ENCODE data around the gene BAIAP2. TPM values are rescaled to one million over a fixed set of nuclear protein-coding genes. Genes with fewer than 3 reads are reported as not detected.

The BAIAP2 gene
- total and polyA plus RNA-seq, 2 experiments from 2014 or later: 27.1 to 49.7 TPM

DNA sequence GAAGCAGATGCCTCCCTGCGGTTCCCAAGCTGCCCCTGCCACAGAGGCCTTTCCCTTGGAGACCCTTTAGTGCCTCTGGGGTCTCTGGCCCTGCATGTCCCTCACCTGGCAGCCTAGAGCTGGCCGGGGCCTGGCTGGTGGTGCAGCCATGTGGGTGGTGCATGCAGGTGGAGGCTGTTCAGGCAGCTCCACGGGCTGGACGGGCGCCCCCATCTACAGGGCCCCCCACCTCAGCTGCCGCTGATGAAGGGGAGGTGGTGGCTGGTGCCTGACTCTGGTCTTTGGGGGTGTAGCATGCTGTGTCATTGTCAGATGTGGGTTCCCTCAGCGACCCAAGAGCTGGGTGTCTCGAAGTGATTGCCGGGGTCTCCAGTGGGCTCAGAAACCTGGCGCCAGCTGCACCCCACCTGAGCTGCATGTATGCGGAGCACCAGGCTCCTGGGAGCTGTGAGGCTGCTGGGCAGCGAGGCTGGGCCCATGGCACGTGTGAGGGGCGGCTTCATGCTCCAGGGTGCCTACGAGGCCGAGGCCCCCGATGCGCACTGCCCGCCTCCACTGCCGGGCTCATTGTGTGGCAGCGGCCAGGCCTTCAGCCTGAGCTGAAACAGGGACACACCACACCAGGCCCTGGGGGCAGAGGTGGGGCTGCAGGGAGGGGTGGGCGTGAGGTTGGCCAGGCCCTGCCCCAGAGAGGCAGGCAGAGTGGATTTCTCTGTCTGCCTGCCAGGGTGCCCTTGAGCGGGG is 57.0 kb downstream of the BAIAP2 start:
- no peak overlapping the region for H3K4me2 ChIP-seq
- no peaks in the 10 kb centered on the region for H3K79me2 ChIP-seq
- H3K4me3 ChIP-seq: no peak overlapping the region
- peaks cover 37% of the 10 kb centered on the region for H3K4me1 ChIP-seq (ENCODE audit: insufficient read depth)
- no peak overlapping the region for H2AFZ ChIP-seq
- H4K20me1 ChIP-seq (ENCODE audit: insufficient read depth, poor library complexity, severe bottlenecking): no peaks in the 10 kb centered on the region
- H3K27me3 ChIP-seq: no peaks in the 10 kb centered on the region
- TF ChIP-seq EZH2phosphoT487 (IDR thresholded peaks at IDR 0.05; ENCODE audit: low read depth, severe bottlenecking, unreplicated experiment) (no peak), CTCF (IDR thresholded peaks at IDR 0.05; ENCODE audit: poor library complexity) (no peak), EZH2 (IDR thresholded peaks at IDR 0.05; ENCODE audit: borderline replicate concordance) (no peak)
- H3K27ac ChIP-seq: no peak overlapping the region
- H3K36me3 ChIP-seq (replicated peaks; ENCODE audit: insufficient read depth, low read depth): no peaks in the 10 kb centered on the region
- WGBS (ENCODE audit: low lambda C conversion rate, missing lambda C conversion rate): 96% methylated on average over 23 of the region's 23 CpGs
- H3K9me2 ChIP-seq (replicated peaks; ENCODE audit: insufficient read depth): no peaks in the 10 kb centered on the region
- H3K9me3 ChIP-seq (ENCODE audit: low read depth): no peaks in the 10 kb centered on the region
- DNase-seq (ENCODE audit: low spot score): no peak

DNA sequence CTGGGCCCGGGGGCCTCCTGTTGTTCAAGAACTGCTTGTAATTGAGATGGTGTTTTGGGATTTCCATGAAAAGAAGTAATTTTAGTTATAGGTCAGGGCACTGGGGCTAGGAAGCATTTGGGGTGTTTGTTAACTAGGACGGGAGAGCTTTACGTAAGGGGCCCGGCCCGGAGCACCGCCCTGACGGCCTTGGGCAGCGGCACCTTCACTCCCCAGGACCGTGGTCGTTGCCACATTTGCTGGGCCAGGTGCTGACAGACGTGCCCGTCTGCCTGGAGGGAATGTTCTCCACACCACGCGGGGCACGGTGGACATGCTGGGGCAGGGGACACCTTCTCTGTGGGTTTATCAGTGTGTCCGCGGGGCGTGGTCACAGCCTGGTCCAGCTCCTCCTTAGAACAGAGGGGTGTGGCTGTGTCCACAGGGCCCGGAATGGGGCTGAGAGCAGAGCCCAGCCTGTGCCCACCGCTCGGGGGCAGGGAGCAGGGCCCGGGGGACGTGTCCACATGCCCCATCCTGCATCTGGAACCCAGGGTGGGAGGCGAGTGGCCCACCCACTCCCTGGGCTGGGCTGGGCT is 57.7 kb downstream of the BAIAP2 start:
- DNase-seq (ENCODE audit: low spot score): no peak
- H3K4me2 ChIP-seq: no peak overlapping the region
- peaks cover 43% of the 10 kb centered on the region for H3K4me1 ChIP-seq (ENCODE audit: insufficient read depth)
- H3K9me2 ChIP-seq (replicated peaks; ENCODE audit: insufficient read depth): no peaks in the 10 kb centered on the region
- no peak overlapping the region for H3K4me3 ChIP-seq
- no peak overlapping the region for H3K27ac ChIP-seq
- H3K9me3 ChIP-seq (ENCODE audit: low read depth): no peaks in the 10 kb centered on the region
- WGBS (ENCODE audit: low lambda C conversion rate, missing lambda C conversion rate): 80% methylated on average over 23 of the region's 24 CpGs
- no peaks in the 10 kb centered on the region for H3K36me3 ChIP-seq (replicated peaks; ENCODE audit: insufficient read depth, low read depth)
- TF ChIP-seq CTCF (IDR thresholded peaks at IDR 0.05; ENCODE audit: poor library complexity) (no peak), EZH2 (IDR thresholded peaks at IDR 0.05; ENCODE audit: borderline replicate concordance) (no peak), EZH2phosphoT487 (IDR thresholded peaks at IDR 0.05; ENCODE audit: low read depth, severe bottlenecking, unreplicated experiment) (no peak)
- H3K79me2 ChIP-seq: no peaks in the 10 kb centered on the region
- no peaks in the 10 kb centered on the region for H4K20me1 ChIP-seq (ENCODE audit: insufficient read depth, poor library complexity, severe bottlenecking)
- no peak overlapping the region for H2AFZ ChIP-seq
- no peaks in the 10 kb centered on the region for H3K27me3 ChIP-seq

DNA sequence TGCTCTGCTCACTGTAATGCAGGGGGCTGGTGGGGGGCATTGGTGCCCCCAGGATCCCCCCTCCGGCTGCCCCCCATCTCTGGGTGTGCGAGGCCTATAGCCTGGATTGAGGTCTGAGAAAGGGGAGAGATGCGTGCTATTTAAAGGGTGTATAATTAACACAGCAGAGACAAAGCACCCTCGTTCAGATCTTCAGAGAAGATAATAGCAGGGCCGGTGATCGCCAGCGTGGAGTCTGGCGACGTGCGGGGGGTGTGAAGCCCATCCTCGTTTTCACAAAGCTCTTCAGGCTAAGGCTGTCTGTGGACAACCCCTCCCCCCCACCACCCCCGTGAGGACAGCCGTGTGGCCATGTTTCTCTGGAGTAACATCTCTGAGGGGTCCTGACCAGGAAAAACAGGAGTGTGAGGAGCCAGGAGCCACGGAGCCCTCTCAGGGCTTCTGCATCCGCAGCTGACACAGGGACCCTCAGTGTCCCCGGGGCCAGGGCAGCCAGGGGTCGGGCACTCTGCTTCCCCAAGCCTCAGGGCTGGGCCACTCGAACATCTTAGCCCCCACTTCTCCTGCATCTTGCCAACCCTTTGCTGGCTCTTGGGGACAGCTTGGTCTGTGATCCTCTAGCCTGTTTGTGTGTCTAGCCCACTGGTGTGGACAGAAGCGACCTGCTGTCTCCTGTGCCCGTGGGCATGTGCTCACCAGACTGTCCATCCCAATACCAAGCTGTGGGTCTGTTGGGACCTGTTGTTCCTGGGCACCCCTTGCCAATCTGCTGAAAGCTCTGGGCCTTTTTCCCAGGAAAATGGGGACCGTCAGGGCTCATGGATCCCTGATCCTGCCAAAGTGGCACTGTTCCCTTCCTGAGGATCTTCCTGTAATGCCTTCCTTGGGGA is 58.9 kb downstream of the BAIAP2 start:
- Histone ChIP-seq H3K4me3 (no peak overlapping the region), H4K20me1 (ENCODE audit: insufficient read depth, poor library complexity, severe bottlenecking) (no peaks in the 10 kb centered on the region), H3K36me3 (replicated peaks; ENCODE audit: insufficient read depth, low read depth) (no peaks in the 10 kb centered on the region), H3K27ac (peak overlapping the region; percentile 80), H3K9me3 (ENCODE audit: low read depth) (no peaks in the 10 kb centered on the region), H3K9me2 (replicated peaks; ENCODE audit: insufficient read depth) (no peaks in the 10 kb centered on the region), H3K27me3 (no peaks in the 10 kb centered on the region), H3K4me2 (peak overlapping the region; percentile 25), H2AFZ (no peak overlapping the region), H3K4me1 (ENCODE audit: insufficient read depth) (peaks cover 52% of the 10 kb centered on the region), H3K79me2 (no peaks in the 10 kb centered on the region)
- TF ChIP-seq EZH2 (IDR thresholded peaks at IDR 0.05; ENCODE audit: borderline replicate concordance) (no peak), EZH2phosphoT487 (IDR thresholded peaks at IDR 0.05; ENCODE audit: low read depth, severe bottlenecking, unreplicated experiment) (no peak), CTCF (IDR thresholded peaks at IDR 0.05; ENCODE audit: poor library complexity) (no peak)
- WGBS (ENCODE audit: low lambda C conversion rate, missing lambda C conversion rate): 80% methylated on average over 19 of the region's 21 CpGs
- no peak for DNase-seq (ENCODE audit: low spot score)

All from hepatocyte (in vitro differentiated cells).